ENCODE results near the gene SIPA1L3. TPM values are rescaled to one million over a fixed set of nuclear protein-coding genes. Genes with fewer than 3 reads are reported as not detected.

SIPA1L3 gene
- total and polyA plus RNA-seq, 10 of the 15 experiments (the other 5 are each of a cell fraction or from before 2014, with no cell fraction given) = 0.24 to 66.2 (median 19.1) TPM

GRCh38 chr19:38239816-38240215 is 332.8 kb downstream of the SIPA1L3 start:
- TF ChIP-seq, protein P1, sequence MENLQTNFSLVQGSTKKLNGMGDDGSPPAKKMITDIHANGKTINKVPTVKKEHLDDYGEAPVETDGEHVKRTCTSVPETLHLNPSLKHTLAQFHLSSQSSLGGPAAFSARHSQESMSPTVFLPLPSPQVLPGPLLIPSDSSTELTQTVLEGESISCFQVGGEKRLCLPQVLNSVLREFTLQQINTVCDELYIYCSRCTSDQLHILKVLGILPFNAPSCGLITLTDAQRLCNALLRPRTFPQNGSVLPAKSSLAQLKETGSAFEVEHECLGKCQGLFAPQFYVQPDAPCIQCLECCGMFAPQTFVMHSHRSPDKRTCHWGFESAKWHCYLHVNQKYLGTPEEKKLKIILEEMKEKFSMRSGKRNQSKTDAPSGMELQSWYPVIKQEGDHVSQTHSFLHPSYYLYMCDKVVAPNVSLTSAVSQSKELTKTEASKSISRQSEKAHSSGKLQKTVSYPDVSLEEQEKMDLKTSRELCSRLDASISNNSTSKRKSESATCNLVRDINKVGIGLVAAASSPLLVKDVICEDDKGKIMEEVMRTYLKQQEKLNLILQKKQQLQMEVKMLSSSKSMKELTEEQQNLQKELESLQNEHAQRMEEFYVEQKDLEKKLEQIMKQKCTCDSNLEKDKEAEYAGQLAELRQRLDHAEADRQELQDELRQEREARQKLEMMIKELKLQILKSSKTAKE (IDR thresholded peaks at IDR 0.05; ENCODE audit: low read depth, poor library complexity, severe bottlenecking) = no peak
- TF ChIP-seq NR2C1 (IDR thresholded peaks at IDR 0.05) = no peak
- TF ChIP-seq RAD51 (IDR thresholded peaks at IDR 0.05) = no peak
- TF ChIP-seq IRF5 (IDR thresholded peaks at IDR 0.05; ENCODE audit: borderline replicate concordance) = no peak
- TF ChIP-seq CEBPB (IDR thresholded peaks at IDR 0.05; ENCODE audit: borderline replicate concordance in 1 of 2, low read depth in 2 of 2, low read length in 2 of 2) = no peak
- TF ChIP-seq CBX5 (IDR thresholded peaks at IDR 0.05; ENCODE audit: low read depth) = no peak
- TF ChIP-seq SREBF1 (IDR thresholded peaks at IDR 0.05; ENCODE audit: low read length) = no peak
- TF ChIP-seq, protein P2, sequence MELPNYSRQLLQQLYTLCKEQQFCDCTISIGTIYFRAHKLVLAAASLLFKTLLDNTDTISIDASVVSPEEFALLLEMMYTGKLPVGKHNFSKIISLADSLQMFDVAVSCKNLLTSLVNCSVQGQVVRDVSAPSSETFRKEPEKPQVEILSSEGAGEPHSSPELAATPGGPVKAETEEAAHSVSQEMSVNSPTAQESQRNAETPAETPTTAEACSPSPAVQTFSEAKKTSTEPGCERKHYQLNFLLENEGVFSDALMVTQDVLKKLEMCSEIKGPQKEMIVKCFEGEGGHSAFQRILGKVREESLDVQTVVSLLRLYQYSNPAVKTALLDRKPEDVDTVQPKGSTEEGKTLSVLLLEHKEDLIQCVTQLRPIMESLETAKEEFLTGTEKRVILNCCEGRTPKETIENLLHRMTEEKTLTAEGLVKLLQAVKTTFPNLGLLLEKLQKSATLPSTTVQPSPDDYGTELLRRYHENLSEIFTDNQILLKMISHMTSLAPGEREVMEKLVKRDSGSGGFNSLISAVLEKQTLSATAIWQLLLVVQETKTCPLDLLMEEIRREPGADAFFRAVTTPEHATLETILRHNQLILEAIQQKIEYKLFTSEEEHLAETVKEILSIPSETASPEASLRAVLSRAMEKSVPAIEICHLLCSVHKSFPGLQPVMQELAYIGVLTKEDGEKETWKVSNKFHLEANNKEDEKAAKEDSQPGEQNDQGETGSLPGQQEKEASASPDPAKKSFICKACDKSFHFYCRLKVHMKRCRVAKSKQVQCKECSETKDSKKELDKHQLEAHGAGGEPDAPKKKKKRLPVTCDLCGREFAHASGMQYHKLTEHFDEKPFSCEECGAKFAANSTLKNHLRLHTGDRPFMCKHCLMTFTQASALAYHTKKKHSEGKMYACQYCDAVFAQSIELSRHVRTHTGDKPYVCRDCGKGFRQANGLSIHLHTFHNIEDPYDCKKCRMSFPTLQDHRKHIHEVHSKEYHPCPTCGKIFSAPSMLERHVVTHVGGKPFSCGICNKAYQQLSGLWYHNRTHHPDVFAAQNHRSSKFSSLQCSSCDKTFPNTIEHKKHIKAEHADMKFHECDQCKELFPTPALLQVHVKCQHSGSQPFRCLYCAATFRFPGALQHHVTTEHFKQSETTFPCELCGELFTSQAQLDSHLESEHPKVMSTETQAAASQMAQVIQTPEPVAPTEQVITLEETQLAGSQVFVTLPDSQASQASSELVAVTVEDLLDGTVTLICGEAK (IDR thresholded peaks at IDR 0.05; ENCODE audit: borderline replicate concordance) = no peak
- TF ChIP-seq, protein P3, sequence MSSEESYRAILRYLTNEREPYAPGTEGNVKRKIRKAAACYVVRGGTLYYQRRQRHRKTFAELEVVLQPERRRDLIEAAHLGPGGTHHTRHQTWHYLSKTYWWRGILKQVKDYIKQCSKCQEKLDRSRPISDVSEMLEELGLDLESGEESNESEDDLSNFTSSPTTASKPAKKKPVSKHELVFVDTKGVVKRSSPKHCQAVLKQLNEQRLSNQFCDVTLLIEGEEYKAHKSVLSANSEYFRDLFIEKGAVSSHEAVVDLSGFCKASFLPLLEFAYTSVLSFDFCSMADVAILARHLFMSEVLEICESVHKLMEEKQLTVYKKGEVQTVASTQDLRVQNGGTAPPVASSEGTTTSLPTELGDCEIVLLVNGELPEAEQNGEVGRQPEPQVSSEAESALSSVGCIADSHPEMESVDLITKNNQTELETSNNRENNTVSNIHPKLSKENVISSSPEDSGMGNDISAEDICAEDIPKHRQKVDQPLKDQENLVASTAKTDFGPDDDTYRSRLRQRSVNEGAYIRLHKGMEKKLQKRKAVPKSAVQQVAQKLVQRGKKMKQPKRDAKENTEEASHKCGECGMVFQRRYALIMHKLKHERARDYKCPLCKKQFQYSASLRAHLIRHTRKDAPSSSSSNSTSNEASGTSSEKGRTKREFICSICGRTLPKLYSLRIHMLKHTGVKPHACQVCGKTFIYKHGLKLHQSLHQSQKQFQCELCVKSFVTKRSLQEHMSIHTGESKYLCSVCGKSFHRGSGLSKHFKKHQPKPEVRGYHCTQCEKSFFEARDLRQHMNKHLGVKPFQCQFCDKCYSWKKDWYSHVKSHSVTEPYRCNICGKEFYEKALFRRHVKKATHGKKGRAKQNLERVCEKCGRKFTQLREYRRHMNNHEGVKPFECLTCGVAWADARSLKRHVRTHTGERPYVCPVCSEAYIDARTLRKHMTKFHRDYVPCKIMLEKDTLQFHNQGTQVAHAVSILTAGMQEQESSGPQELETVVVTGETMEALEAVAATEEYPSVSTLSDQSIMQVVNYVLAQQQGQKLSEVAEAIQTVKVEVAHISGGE (CRISPR knock-in tag; IDR thresholded peaks at IDR 0.05) = no peak
- TF ChIP-seq ZBED1 (IDR thresholded peaks at IDR 0.05; ENCODE audit: borderline replicate concordance) = no peak
- TF ChIP-seq DPF2 (IDR thresholded peaks at IDR 0.05) = no peak
- H3K4me1 ChIP-seq (ENCODE audit: control insufficient read depth, insufficient read depth, low read length) = no peaks in the 10 kb centered on the region
- ChIA-PET POLR2A (interaction anchor here (0.6 kb wide), 1 partner anchor 16 kb away, joined by 4 read pairs; the partner anchor contains the start of gene PPP1R14A), CTCF (interaction anchor here (0.9 to 1.6 kb wide), 5 partner anchors 9 to 338 kb away, joined by 3 to 7 read pairs (median 6); partner anchors contain the start of gene CATSPERG), RAD21 (ENCODE audit: unreplicated experiment) (interaction anchor here (0.7 to 1.2 kb wide), 3 partner anchors 135 to 337 kb away, joined by 3 to 5 read pairs (median 3); partner anchors contain the start of gene PSMD8), SMC1A (ENCODE audit: uncharacterized antibody, unreplicated experiment) (interaction anchor here (1.2 kb wide), 1 partner anchor 83 kb away, joined by 3 read pairs; no protein-coding TSS in a partner anchor)
- no TSS peak for BruUV-seq (replicated peaks)
- intact Hi-C loops (cut with micrococcal nuclease; ENCODE audit: unreplicated experiment) (loop anchor here (5.0 kb wide), 1 partner anchor 77 kb away; the partner anchor contains the start of genes KCNK6 and YIF1B), in situ Hi-C loops (cut with MboI) (loop anchor here (5.0 kb wide), 1 partner anchor 92 kb away; no protein-coding TSS in a partner anchor)
- no peaks in the 10 kb centered on the region; a peak in 1 of 4 replicates for H3K27me3 ChIP-seq (replicated peaks in 1 of 2; ENCODE audit: control insufficient read depth in 2 of 2, insufficient read depth in 2 of 2, low read length in 1 of 2)
- no peak overlapping the region for H3K4me3 ChIP-seq
- no peak overlapping the region for H3K9ac ChIP-seq (ENCODE audit: control insufficient read depth, insufficient read depth, low read length)
- WGBS (ENCODE audit: insufficient coverage, insufficient replicate concordance, low lambda C conversion rate, missing lambda C conversion rate) = 32% methylated on average over 8 of the region's 8 CpGs
- no peaks in the 10 kb centered on the region for H3K9me3 ChIP-seq (replicated peaks; ENCODE audit: control insufficient read depth, insufficient read depth, low read length)
- FAIRE-seq = no peak
- no peak overlapping the region for H2AFZ ChIP-seq (ENCODE audit: control insufficient read depth, low read depth, low read length)
- no peak for DNase-seq (ENCODE audit: low read depth, low spot score)
- no peak overlapping the region for H3K27ac ChIP-seq (ENCODE audit: control insufficient read depth, insufficient read depth)
- H3K4me2 ChIP-seq (ENCODE audit: control insufficient read depth, insufficient read depth) = no peak overlapping the region
- ATAC-seq = no peak
- no peaks in the 10 kb centered on the region for H4K20me1 ChIP-seq (ENCODE audit: control insufficient read depth, insufficient read depth)
- no peaks in the 10 kb centered on the region for H3K79me2 ChIP-seq (ENCODE audit: control insufficient read depth, insufficient read depth, low read length)
- no peaks in the 10 kb centered on the region for H3K36me3 ChIP-seq (ENCODE audit: control insufficient read depth in 2 of 2, insufficient read depth in 2 of 2, low read length in 1 of 2)

Data from GM12878 (cell line).